ENCODE measurements around the gene ZNF674.

GRCh38 chrX:46589977-46590723 lies 44.9 kb upstream of the ZNF674 start:
- TF ChIP-seq CTCF (IDR thresholded peaks at IDR 0.05; ENCODE audit: low read depth, low read length), result no peak
- no peak for TF ChIP-seq POLR2A (IDR thresholded peaks at IDR 0.05; ENCODE audit: extremely low read depth, insufficient read length)
- TF ChIP-seq MAX (IDR thresholded peaks at IDR 0.05; ENCODE audit: low read depth, low read length), result no peak
